Mesenchymal stem cell (in vitro differentiated cells and primary cell): ENCODE results near the gene CLMN.

Experiments
- DNase-seq: peaks from one replicate; pipeline ENCODE4 v3.0.0-alpha.2; 2013
- H2AFZ ChIP-seq: one replicate; pipeline ENCODE4 v1.6.1; 2013; ENCODE audit warnings: low read depth, mild to moderate bottlenecking, control low read depth, inconsistent platforms, low read length, moderate library complexity
- H2AK5ac ChIP-seq: 2 replicates; pipeline ENCODE4 v1.6.1; 2013; ENCODE audit warnings: low read length, moderate library complexity, mild to moderate bottlenecking, inconsistent platforms; ENCODE audit not compliant: severe bottlenecking
- H2BK120ac ChIP-seq: one replicate; pipeline ENCODE4 v1.6.1; 2013; ENCODE audit warnings: low read depth, mild to moderate bottlenecking, inconsistent platforms, low read length, moderate library complexity
- H2BK12ac ChIP-seq, 2 experiments: one replicate each; pipeline ENCODE4 v1.6.1; 2013; ENCODE audit warnings: inconsistent platforms in 2 of 2, low read length in 2 of 2, mild to moderate bottlenecking in 2 of 2, moderate library complexity in 2 of 2, control low read depth in 1 of 2
- H2BK15ac ChIP-seq: one replicate; pipeline ENCODE4 v1.6.1; 2013; ENCODE audit warnings: mild to moderate bottlenecking, low read depth, inconsistent platforms; ENCODE audit not compliant: poor library complexity, severe bottlenecking
- H2BK5ac ChIP-seq: 2 replicates; pipeline ENCODE4 v1.6.1; 2013; ENCODE audit warnings: low read depth, mild to moderate bottlenecking, low read length, control low read depth, inconsistent platforms; ENCODE audit not compliant: poor library complexity, severe bottlenecking
- H3K14ac ChIP-seq, 2 experiments: one replicate each; pipeline ENCODE4 v1.6.1; 2013; ENCODE audit warnings: inconsistent platforms in 2 of 2, low read length in 2 of 2, control low read depth in 1 of 2, mild to moderate bottlenecking in 1 of 2, moderate library complexity in 1 of 2
- H3K18ac ChIP-seq, 2 experiments: one replicate each; pipeline ENCODE4 v1.6.1; 2013; ENCODE audit warnings: inconsistent platforms in 2 of 2, low read length in 2 of 2, control low read depth in 1 of 2, low read depth in 1 of 2, mild to moderate bottlenecking in 1 of 2
- H3K23ac ChIP-seq, 2 experiments: one replicate each; pipeline ENCODE4 v1.6.1; 2013; ENCODE audit warnings: inconsistent platforms in 2 of 2, low read length in 2 of 2, mild to moderate bottlenecking in 2 of 2, moderate library complexity in 2 of 2, control low read depth in 1 of 2
- H3K27ac ChIP-seq: 2 replicates; pipeline ENCODE4 v1.5.1; 2013; ENCODE audit warnings: mild to moderate bottlenecking, moderate library complexity, low read length, control low read depth, inconsistent platforms; ENCODE audit not compliant: poor library complexity, severe bottlenecking
- H3K27me3 ChIP-seq, 2 experiments: 2 replicates each; pipeline versions ENCODE4 v1.6.1 to v1.7.0; 2013; ENCODE audit warnings: low read length in 2 of 2, mild to moderate bottlenecking in 2 of 2, moderate library complexity in 2 of 2, control low read depth in 1 of 2, inconsistent platforms in 1 of 2; ENCODE audit not compliant: control insufficient read depth in 1 of 2, insufficient read depth in 1 of 2
- H3K36me3 ChIP-seq, 2 experiments: 2 replicates each; pipeline versions ENCODE4 v1.6.1 to v1.7.0; 2013; ENCODE audit warnings: low read length in 2 of 2, control low read depth in 1 of 2, inconsistent platforms in 1 of 2, low read depth in 1 of 2, mild to moderate bottlenecking in 1 of 2; ENCODE audit not compliant: insufficient read depth in 2 of 2, control insufficient read depth in 1 of 2
- H3K4ac ChIP-seq, 2 experiments: one replicate each; pipeline ENCODE4 v1.6.1; 2013; ENCODE audit warnings: inconsistent platforms in 2 of 2, low read length in 2 of 2, mild to moderate bottlenecking in 2 of 2, moderate library complexity in 2 of 2, control low read depth in 1 of 2, low read depth in 1 of 2
- H3K4me1 ChIP-seq: 2 replicates; pipeline ENCODE4 v1.6.1; 2013; ENCODE audit warnings: low read depth, low read length, control low read depth; ENCODE audit not compliant: control insufficient read depth, insufficient read depth
- H3K4me2 ChIP-seq: 2 replicates; pipeline ENCODE4 v1.6.1; 2013; ENCODE audit warnings: low read length, mild to moderate bottlenecking, inconsistent platforms; ENCODE audit not compliant: poor library complexity, severe bottlenecking
- H3K4me3 ChIP-seq, 2 experiments: 2 replicates each; pipeline versions ENCODE4 v1.5.1 to v1.7.0; 2013; ENCODE audit warnings: low read length in 2 of 2, mild to moderate bottlenecking in 2 of 2, control low read depth in 1 of 2, low read depth in 1 of 2; ENCODE audit not compliant: insufficient read depth in 1 of 2
- H3K79me1 ChIP-seq: replicated peaks from 2 replicates; pipeline ENCODE4 v1.6.1; 2013; ENCODE audit warnings: mild to moderate bottlenecking, control low read depth, low read length, inconsistent platforms; ENCODE audit not compliant: poor library complexity, severe bottlenecking
- H3K9ac ChIP-seq: 2 replicates; pipeline ENCODE4 v1.7.0; 2013; ENCODE audit warnings: mild to moderate bottlenecking, low read length, moderate library complexity
- H3K9me3 ChIP-seq: 2 replicates; pipeline ENCODE4 v1.7.0; 2013; ENCODE audit warnings: mild to moderate bottlenecking, low read length; ENCODE audit not compliant: control insufficient read depth
- H4K8ac ChIP-seq: one replicate; pipeline ENCODE4 v1.6.1; 2013; ENCODE audit warnings: inconsistent platforms, mild to moderate bottlenecking, low read length, moderate library complexity
- H4K91ac ChIP-seq: one replicate; pipeline ENCODE4 v1.6.1; 2013; ENCODE audit warnings: mild to moderate bottlenecking, low read length, inconsistent platforms
- WGBS: methylation state at CpG from one replicate; pipeline ENCODE4 v1.1.7; 2013; ENCODE audit warnings: mixed read lengths; 5-methylcytosine and 5-hydroxymethylcytosine counted together

CLMN gene

DNA sequence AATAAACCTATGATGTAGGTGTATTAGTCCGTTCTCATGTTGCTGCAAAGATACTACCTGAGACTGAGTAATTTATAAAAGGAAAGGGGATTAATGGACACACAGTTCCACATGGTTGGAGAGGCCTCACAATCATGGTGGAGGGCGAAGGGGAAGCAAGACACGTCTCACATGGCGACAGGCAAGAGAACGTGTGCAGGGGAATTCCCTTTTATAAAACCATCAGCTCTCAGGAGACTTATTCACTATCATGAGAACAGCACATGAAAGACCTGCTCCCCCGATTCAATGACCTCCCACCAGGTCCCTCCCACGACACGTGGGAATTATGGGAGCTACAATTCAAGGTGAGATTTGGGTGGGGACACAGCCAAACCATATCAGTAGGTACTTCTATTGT is 103.7 kb downstream of the CLMN start:
- Histone ChIP-seq H3K9ac (no peak overlapping the region), H3K4me1 (peaks cover 23% of the 10 kb centered on the region), H2BK12ac (no peak overlapping the region), H2BK5ac (no peak overlapping the region), H2BK15ac (no peak overlapping the region), H3K4me2 (no peak overlapping the region), H3K14ac (no peak overlapping the region), H4K8ac (no peak overlapping the region), H3K36me3 (peaks cover 0 to 34% of the 10 kb centered on the region in 2 experiments), H4K91ac (no peak overlapping the region), H3K9me3 (no peaks in the 10 kb centered on the region), H3K27ac (no peak overlapping the region), H3K4me3 (no peak overlapping the region), H3K79me1 (peaks cover 7% of the 10 kb centered on the region), H2BK120ac (no peak overlapping the region), H3K4ac (no peak overlapping the region), H3K18ac (no peak overlapping the region), H3K27me3 (peaks cover 0 to 3% of the 10 kb centered on the region in 2 experiments), H3K23ac (no peak overlapping the region), H2AFZ (no peak overlapping the region), H2AK5ac (no peak overlapping the region)
- no peak for DNase-seq
- WGBS = 92% methylated on average over 8 of the region's 8 CpGs

DNA sequence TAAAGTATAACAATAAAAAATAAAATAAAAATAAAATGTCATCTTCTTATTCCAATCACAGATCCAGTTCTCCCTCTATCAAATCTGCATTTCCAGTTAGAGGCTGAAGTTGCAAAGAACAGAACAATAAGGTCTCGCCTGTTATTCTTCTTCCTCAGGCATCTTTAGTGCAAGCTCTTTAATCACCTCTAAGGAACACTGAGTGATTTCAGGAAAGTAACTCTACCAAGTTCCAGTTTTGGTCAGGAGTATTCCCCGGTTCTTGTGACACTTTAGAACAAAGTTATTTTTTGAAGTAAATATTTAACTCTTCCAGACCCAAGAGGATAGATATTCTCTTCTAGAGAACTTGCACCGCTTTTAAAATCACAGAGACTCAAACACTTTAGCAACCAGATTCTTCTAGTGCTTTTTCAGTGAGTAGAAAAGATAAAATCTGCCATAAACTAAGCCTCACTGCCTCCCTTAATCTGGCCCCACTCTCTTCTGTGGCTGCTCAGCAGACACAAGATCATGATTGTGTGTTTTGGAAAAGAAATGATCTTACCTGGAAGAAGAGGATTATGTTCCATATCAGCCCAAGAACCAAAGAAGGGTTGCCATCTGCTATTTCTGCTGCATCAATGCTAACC is 104.5 kb downstream of the CLMN start:
- Histone ChIP-seq H2AK5ac (no peak overlapping the region), H3K14ac (no peak overlapping the region)

DNA sequence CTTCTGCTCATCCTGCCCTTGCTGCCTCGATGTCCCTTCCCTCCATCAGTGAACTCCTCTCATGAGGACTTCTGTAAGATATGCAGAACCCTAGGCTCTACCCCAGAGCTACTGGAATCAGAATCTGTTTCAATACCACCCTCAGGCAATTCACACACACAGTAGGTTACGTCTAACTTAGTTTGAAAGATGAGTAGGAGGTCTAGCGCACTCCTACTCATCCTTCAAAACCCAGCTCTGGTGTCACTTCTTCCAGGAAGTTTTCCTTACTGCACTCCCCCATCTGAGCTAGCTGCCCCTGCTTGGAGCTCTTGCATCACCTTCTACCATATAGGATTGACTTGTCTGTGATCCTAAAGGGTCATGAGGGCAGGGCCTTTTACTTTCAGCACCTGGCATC is 105.9 kb downstream of the CLMN start:
- H4K8ac ChIP-seq = no peak overlapping the region
- no peak for DNase-seq
- no peak overlapping the region for H3K18ac ChIP-seq
- no peak overlapping the region for H2BK15ac ChIP-seq
- no peak overlapping the region for H2AFZ ChIP-seq
- peaks cover 0 to 30% of the 10 kb centered on the region in 2 experiments for H3K36me3 ChIP-seq
- 98% methylated on average over 3 of the region's 3 CpGs for WGBS
- H3K79me1 ChIP-seq = peaks cover 12% of the 10 kb centered on the region
- no peaks in the 10 kb centered on the region for H3K9me3 ChIP-seq
- no peak overlapping the region for H2BK5ac ChIP-seq
- no peak overlapping the region for H3K9ac ChIP-seq
- H3K4me3 ChIP-seq = no peak overlapping the region
- peak overlapping the region; percentile 85 for H2AK5ac ChIP-seq
- H3K4me1 ChIP-seq = peaks cover 24% of the 10 kb centered on the region
- no peak overlapping the region for H3K4ac ChIP-seq
- no peak overlapping the region for H4K91ac ChIP-seq
- no peak overlapping the region for H3K23ac ChIP-seq
- H3K27me3 ChIP-seq = no peaks in the 10 kb centered on the region
- H2BK12ac ChIP-seq = no peak overlapping the region
- no peak overlapping the region for H2BK120ac ChIP-seq
- H3K27ac ChIP-seq = no peak overlapping the region
- no peak overlapping the region for H3K14ac ChIP-seq
- H3K4me2 ChIP-seq = no peak overlapping the region

More for the DNA sequence above, 104.5 kb downstream of the CLMN start:
- H3K27ac ChIP-seq = peak overlapping the region; percentile 33
- no peaks in the 10 kb centered on the region for H3K9me3 ChIP-seq
- no peak overlapping the region for H3K23ac ChIP-seq
- H2BK5ac ChIP-seq = no peak overlapping the region
- H3K36me3 ChIP-seq = peaks cover 0 to 39% of the 10 kb centered on the region in 2 experiments
- whole genome bisulfite sequencing = 83% methylated on average over 2 of the region's 3 CpGs
- DNase-seq = peak; percentile 14
- H3K18ac ChIP-seq = no peak overlapping the region
- H4K91ac ChIP-seq = no peak overlapping the region
- no peak overlapping the region for H3K4me3 ChIP-seq
- H2BK15ac ChIP-seq = no peak overlapping the region
- H3K9ac ChIP-seq = no peak overlapping the region
- H3K27me3 ChIP-seq = no peaks in the 10 kb centered on the region
- peaks cover 25% of the 10 kb centered on the region for H3K4me1 ChIP-seq
- H2BK12ac ChIP-seq = no peak overlapping the region
- H2AFZ ChIP-seq = no peak overlapping the region
- no peak overlapping the region for H3K4ac ChIP-seq
- peaks cover 12% of the 10 kb centered on the region for H3K79me1 ChIP-seq
- H4K8ac ChIP-seq = no peak overlapping the region
- no peak overlapping the region for H3K4me2 ChIP-seq
- H2BK120ac ChIP-seq = no peak overlapping the region

DNA sequence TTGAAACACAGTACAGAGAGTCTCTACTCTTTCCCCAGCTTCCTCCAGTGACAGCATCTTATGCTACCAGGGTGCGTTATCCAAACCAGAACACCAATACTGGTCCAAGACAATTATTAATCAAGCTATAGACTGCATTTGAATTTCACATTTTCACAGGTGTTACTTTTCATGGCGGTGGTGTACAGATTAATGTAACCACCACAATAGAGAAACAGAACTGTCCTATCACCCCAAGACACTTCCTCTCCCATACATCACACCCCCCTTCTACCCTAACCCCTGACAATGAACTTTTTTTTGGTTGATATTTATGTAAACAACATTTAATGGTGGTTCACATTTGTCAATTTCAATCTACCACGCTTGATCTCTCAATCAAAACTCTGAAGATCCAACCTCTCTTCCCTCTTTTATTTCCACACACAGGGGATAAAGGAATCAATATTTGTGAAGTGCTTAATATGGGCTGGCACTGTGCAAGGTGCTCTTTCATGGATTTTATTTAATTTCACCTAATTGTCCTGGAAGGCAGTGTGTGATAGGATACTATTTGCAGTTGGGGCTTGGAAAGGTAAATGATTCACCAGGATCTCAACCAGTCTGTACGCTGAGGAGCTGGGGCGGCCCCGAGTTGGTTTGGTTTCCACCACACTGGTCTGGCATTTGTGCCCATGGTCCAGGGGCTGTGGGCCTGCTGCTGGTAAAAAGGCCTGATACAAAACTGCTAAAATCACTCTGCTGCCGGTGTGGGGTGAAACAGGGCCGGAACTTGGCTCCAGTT is 107.8 kb downstream of the CLMN start:
- peak overlapping the region; percentile 75 for H3K27ac ChIP-seq
- 97% methylated on average over 5 of the region's 8 CpGs for WGBS
- H3K14ac ChIP-seq = no peak overlapping the region
- H2AK5ac ChIP-seq = peak overlapping the region; percentile 84
- no peak overlapping the region for H2BK15ac ChIP-seq
- peak overlapping the region in 1 of 2 experiments; percentile 28 for H3K18ac ChIP-seq
- peaks cover 0 to 22% of the 10 kb centered on the region in 2 experiments for H3K36me3 ChIP-seq
- H3K4me2 ChIP-seq = peak overlapping the region; percentile 18
- no peak overlapping the region for H3K4me3 ChIP-seq
- H4K8ac ChIP-seq = no peak overlapping the region
- no peak overlapping the region for H2BK12ac ChIP-seq
- no peak for DNase-seq
- peaks cover 14% of the 10 kb centered on the region for H3K4me1 ChIP-seq
- no peak overlapping the region for H4K91ac ChIP-seq
- H2AFZ ChIP-seq = no peak overlapping the region
- H3K79me1 ChIP-seq = peaks cover 14% of the 10 kb centered on the region
- H3K23ac ChIP-seq = no peak overlapping the region
- no peak overlapping the region for H2BK5ac ChIP-seq
- no peak overlapping the region for H3K4ac ChIP-seq
- H3K27me3 ChIP-seq = no peaks in the 10 kb centered on the region
- no peaks in the 10 kb centered on the region for H3K9me3 ChIP-seq
- no peak overlapping the region for H3K9ac ChIP-seq
- H2BK120ac ChIP-seq = no peak overlapping the region
